HEK293 (cell line): ENCODE measurements around the gene ARSB.

ENCODE experiments used
- CTCF ChIA-PET: fragments of 350-600 bp; formaldehyde crosslinking; extraction: SDS; loops from one replicate; lab custom pipeline; 2021; ENCODE audit warnings: antibody characterized with exemption; lab: Yijun Ruan, JAX
- POLR2A ChIA-PET: fragments of 300-600 bp; formaldehyde crosslinking; extraction: SDS; loops from one replicate; lab custom pipeline; 2020; ENCODE audit warnings: antibody characterized with exemption, inconsistent platforms; lab: Yijun Ruan, JAX
- H3K27ac ChIP-seq: fragments of 200-500 bp; sonication (Bioruptor generic); 2 replicates; pipeline ENCODE4 v1.5.1; 2014; ENCODE audit warnings: low read depth, low read length, control low read depth, inconsistent platforms; ENCODE audit errors: extremely low read depth
- H3K36me3 ChIP-seq, 2 experiments: fragments of 200-500 bp in 1 of 2; sonication (Bioruptor generic) in 1 of 2; 1 replicate in 1 of 2; 2 replicates in 1 of 2; pipeline ENCODE4 v1.5.1; 2014 to 2017; ENCODE audit warnings: inconsistent platforms in 2 of 2, low read length in 2 of 2; ENCODE audit not compliant: control insufficient read depth in 2 of 2, insufficient read depth in 1 of 2
- H3K4me1 ChIP-seq: fragments of 200-500 bp; sonication (Bioruptor generic); 2 replicates; pipeline ENCODE4 v1.5.1; 2014; ENCODE audit warnings: mild to moderate bottlenecking, low read length, inconsistent platforms; ENCODE audit not compliant: control insufficient read depth, insufficient read depth
- H3K4me3 ChIP-seq: 2 replicates; pipeline ENCODE4 v1.5.1; 2011; ENCODE audit warnings: low read depth, mild to moderate bottlenecking, control low read depth, low read length, moderate library complexity
- H3K9me3 ChIP-seq: fragments of 200-500 bp; sonication (Bioruptor generic); 2 replicates; pipeline ENCODE4 v1.5.1; 2014; ENCODE audit warnings: low read depth, low read length, inconsistent platforms; ENCODE audit not compliant: control insufficient read depth, insufficient read depth
- BCL11A ChIP-seq: fragments of 450-650 bp; formaldehyde crosslinking; IDR thresholded peaks from 2 replicates; pipeline ENCODE4 v1.5.1; 2016; ENCODE audit warnings: low read depth, missing biosample characterization, missing genetic modification characterization
- EGR2 ChIP-seq: fragments of 450-650 bp; formaldehyde crosslinking; IDR thresholded peaks from 2 replicates; pipeline ENCODE4 v1.5.1; 2016; ENCODE audit warnings: low read depth, missing biosample characterization, missing genetic modification characterization
- GLIS2 ChIP-seq: fragments of 450-650 bp; formaldehyde crosslinking; IDR thresholded peaks from 2 replicates; pipeline ENCODE4 v1.5.1; 2016; ENCODE audit warnings: missing biosample characterization, missing genetic modification characterization
- KLF7 ChIP-seq: fragments of 450-650 bp; formaldehyde crosslinking; IDR thresholded peaks from 2 replicates; pipeline ENCODE4 v1.5.1; 2016; ENCODE audit warnings: missing biosample characterization, missing genetic modification characterization, borderline replicate concordance
- KLF8 ChIP-seq: fragments of 450-650 bp; formaldehyde crosslinking; IDR thresholded peaks from 2 replicates; pipeline ENCODE4 v1.5.1; 2016; ENCODE audit warnings: missing biosample characterization, missing genetic modification characterization
- PRDM6 ChIP-seq: fragments of 450-650 bp; formaldehyde crosslinking; IDR thresholded peaks from 2 replicates; pipeline ENCODE4 v1.5.1; 2017; ENCODE audit warnings: missing biosample characterization, missing genetic modification characterization
- TCF7L2 ChIP-seq: IDR thresholded peaks from 2 replicates; pipeline ENCODE4 v1.6.1; 2011; ENCODE audit warnings: low read depth, mild to moderate bottlenecking, inconsistent platforms, low read length, moderate library complexity, borderline replicate concordance
- ZBTB20 ChIP-seq: fragments of 450-650 bp; formaldehyde crosslinking; IDR thresholded peaks from 2 replicates; pipeline ENCODE4 v1.5.1; 2016; ENCODE audit warnings: missing biosample characterization, missing genetic modification characterization
- ZEB2 ChIP-seq: fragments of 450-650 bp; formaldehyde crosslinking; IDR thresholded peaks from 2 replicates; pipeline ENCODE4 v1.5.1; 2016; ENCODE audit warnings: missing biosample characterization, missing genetic modification characterization
- ZIC2 ChIP-seq: fragments of 450-650 bp; formaldehyde crosslinking; IDR thresholded peaks from 2 replicates; pipeline ENCODE4 v1.5.1; 2016; ENCODE audit warnings: missing biosample characterization, missing genetic modification characterization
- ZNF112 ChIP-seq: fragments of 450-650 bp; formaldehyde crosslinking; IDR thresholded peaks from 2 replicates; pipeline ENCODE4 v1.5.0; 2017; ENCODE audit warnings: missing biosample characterization, missing genetic modification characterization
- ZNF248 ChIP-seq: fragments of 450-650 bp; formaldehyde crosslinking; IDR thresholded peaks from 2 replicates; pipeline ENCODE4 v1.5.1; 2017; ENCODE audit warnings: missing biosample characterization, missing genetic modification characterization
- ZNF266 ChIP-seq: fragments of 450-650 bp; formaldehyde crosslinking; IDR thresholded peaks from 2 replicates; pipeline ENCODE4 v1.5.1; 2016; ENCODE audit warnings: missing biosample characterization, missing genetic modification characterization, low read depth
- ZNF426 ChIP-seq: fragments of 450-650 bp; formaldehyde crosslinking; IDR thresholded peaks from 2 replicates; pipeline ENCODE4 v1.5.1; 2017; ENCODE audit warnings: missing biosample characterization, missing genetic modification characterization, mild to moderate bottlenecking, inconsistent platforms, moderate library complexity
- ZNF449 ChIP-seq: fragments of 450-650 bp; formaldehyde crosslinking; IDR thresholded peaks from 2 replicates; pipeline ENCODE4 v1.5.1; 2017; ENCODE audit warnings: missing biosample characterization, mild to moderate bottlenecking, missing genetic modification characterization, moderate library complexity
- ZNF48 ChIP-seq: fragments of 450-650 bp; formaldehyde crosslinking; IDR thresholded peaks from 2 replicates; pipeline ENCODE4 v1.5.1; 2016; ENCODE audit warnings: missing biosample characterization, missing genetic modification characterization
- ZNF501 ChIP-seq: fragments of 450-650 bp; formaldehyde crosslinking; IDR thresholded peaks from 2 replicates; pipeline ENCODE4 v1.5.1; 2016; ENCODE audit warnings: missing biosample characterization, missing genetic modification characterization
- ZNF692 ChIP-seq: fragments of 450-650 bp; formaldehyde crosslinking; IDR thresholded peaks from 2 replicates; pipeline ENCODE4 v1.5.1; 2016; ENCODE audit warnings: missing biosample characterization, missing genetic modification characterization
- ZNF791 ChIP-seq: fragments of 450-650 bp; formaldehyde crosslinking; IDR thresholded peaks from 2 replicates; pipeline ENCODE4 v1.5.1; 2016; ENCODE audit warnings: missing biosample characterization, missing genetic modification characterization
- ZNF837 ChIP-seq: fragments of 450-650 bp; formaldehyde crosslinking; IDR thresholded peaks from 2 replicates; pipeline ENCODE4 v1.5.1; 2016; ENCODE audit warnings: missing biosample characterization, missing genetic modification characterization
- ZNF843 ChIP-seq: fragments of 450-650 bp; formaldehyde crosslinking; IDR thresholded peaks from 2 replicates; pipeline ENCODE4 v1.5.1; 2016; ENCODE audit warnings: missing biosample characterization, missing genetic modification characterization
- ZSCAN16 ChIP-seq: fragments of 450-650 bp; formaldehyde crosslinking; IDR thresholded peaks from 2 replicates; pipeline ENCODE4 v1.5.1; 2016; ENCODE audit warnings: missing biosample characterization, missing genetic modification characterization
- ZSCAN30 ChIP-seq: fragments of 450-650 bp; IDR thresholded peaks from 2 replicates; pipeline ENCODE4 v1.5.1; 2018; ENCODE audit warnings: missing biosample characterization, mild to moderate bottlenecking, missing genetic modification characterization, moderate library complexity

The ARSB gene

GRCh38 chr5:78823196-78823595 is 161.9 kb downstream of the ARSB start:
- Histone ChIP-seq H3K4me1 (no peaks in the 10 kb centered on the region; the same call in 1 of the 2 replicates), H3K27ac (no peak overlapping the region), H3K9me3 (no peaks in the 10 kb centered on the region), H3K4me3 (no peak overlapping the region), H3K36me3 (no peaks in the 10 kb centered on the region)
- POLR2A ChIA-PET: no interaction called here
- CTCF ChIA-PET: no interaction called here
- TF ChIP-seq ZNF426 (tag by site-specific recombination) (no peak), ZNF48 (no peak), ZNF449 (tag by site-specific recombination) (no peak), BCL11A (no peak), ZEB2 (tag by site-specific recombination) (no peak), EGR2 (tag by site-specific recombination) (no peak), ZNF837 (tag by site-specific recombination) (no peak), ZNF112 (tag by site-specific recombination) (no peak)

GRCh38 chr5:78821536-78822021 is 163.5 kb downstream of the ARSB start:
- CTCF ChIA-PET: no interaction called here

GRCh38 chr5:78819707-78820106 is 165.4 kb downstream of the ARSB start:
- Histone ChIP-seq H3K4me3 (no peak overlapping the region), H3K9me3 (no peaks in the 10 kb centered on the region), H3K36me3 (no peaks in the 10 kb centered on the region), H3K4me1 (no peaks in the 10 kb centered on the region; the same call in 1 of the 2 replicates), H3K27ac (no peak overlapping the region)
- ChIA-PET CTCF (no interaction called here), POLR2A (no interaction called here)
- no peak for TF ChIP-seq ZNF501 (tag by site-specific recombination)
- TF ChIP-seq PRDM6 (tag by site-specific recombination): no peak
- no peak for TF ChIP-seq ZSCAN16 (tag by site-specific recombination)
- TF ChIP-seq ZIC2: no peak
- no peak for TF ChIP-seq ZNF843
- TF ChIP-seq ZSCAN30 (tag by site-specific recombination): no peak
- TF ChIP-seq ZNF837 (tag by site-specific recombination): no peak
- TF ChIP-seq ZNF791 (tag by site-specific recombination): no peak
- TF ChIP-seq ZNF692: no peak
- TF ChIP-seq TCF7L2: no peak
- TF ChIP-seq ZBTB20: no peak
- no peak for TF ChIP-seq ZNF266 (tag by site-specific recombination)
- TF ChIP-seq GLIS2 (tag by site-specific recombination): no peak
- no peak for TF ChIP-seq KLF8 (tag by site-specific recombination)

More at GRCh38 chr5:78821536-78822021, 163.5 kb downstream of the ARSB start:
- no peaks in the 10 kb centered on the region for H3K9me3 ChIP-seq
- H3K4me3 ChIP-seq: no peak overlapping the region
- no peak overlapping the region for H3K27ac ChIP-seq
- POLR2A ChIA-PET: no interaction called here
- H3K4me1 ChIP-seq: no peaks in the 10 kb centered on the region; the same call in 1 of the 2 replicates
- TF ChIP-seq KLF7 (no peak), ZNF248 (no peak)
- no peaks in the 10 kb centered on the region for H3K36me3 ChIP-seq
